ENCODE measurements around the gene PERM1. TPM values are rescaled to one million over a fixed set of nuclear protein-coding genes. Genes with fewer than 3 reads are reported as not detected.

Gene PERM1
- total RNA-seq, 1 experiment from 2014 or later: not detected

DNA sequence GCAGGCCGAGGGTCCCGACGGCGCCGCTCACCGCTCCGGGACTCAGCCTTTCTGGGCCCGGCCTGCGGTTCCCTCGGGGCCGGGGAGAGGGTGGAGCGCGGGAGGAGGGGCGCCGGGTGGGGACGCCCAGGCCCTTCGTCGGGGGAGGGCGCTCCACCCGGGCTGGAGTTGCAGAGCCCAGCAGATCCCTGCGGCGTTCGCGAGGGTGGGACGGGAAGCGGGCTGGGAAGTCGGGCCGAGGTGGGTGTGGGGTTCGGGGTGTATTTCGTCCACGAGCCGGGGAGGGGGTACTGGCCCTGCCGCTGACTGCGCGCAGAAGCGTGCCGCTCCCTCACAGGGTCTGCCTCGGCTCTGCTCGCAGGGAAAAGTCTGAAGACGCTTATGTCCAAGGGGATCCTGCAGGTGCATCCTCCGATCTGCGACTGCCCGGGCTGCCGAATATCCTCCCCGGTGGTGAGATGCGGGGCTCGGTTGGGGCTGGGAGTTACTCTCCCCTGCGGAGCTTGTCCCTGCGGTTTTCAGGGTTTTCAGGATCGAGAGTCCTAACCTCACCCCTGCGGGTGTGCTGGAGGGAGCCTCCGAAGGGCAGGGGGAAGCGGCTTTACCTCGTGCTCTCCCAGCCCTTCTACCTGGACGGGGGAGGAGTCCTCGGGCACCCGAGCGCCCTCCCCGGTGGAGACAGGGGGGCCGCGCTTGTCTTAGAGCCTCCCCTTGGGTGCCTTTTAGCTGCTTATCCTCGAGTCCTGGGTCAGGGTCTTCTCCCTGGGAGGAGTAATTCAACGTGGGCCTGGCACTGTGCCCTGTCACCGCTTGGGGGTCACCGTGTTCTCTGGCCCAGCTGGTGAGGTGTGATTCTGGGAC, 56.1 kb downstream of the PERM1 start:
- intact Hi-C loops (cut with micrococcal nuclease): no loop called here
- ChIA-PET CTCF (no interaction called here), POLR2A (interaction anchor here (0.7 kb wide), 1 partner anchor 133 kb away, joined by 3 read pairs; no protein-coding TSS in a partner anchor)
- Mint-ChIP-seq H3K27ac (ENCODE audit: low read depth, unreplicated experiment) (no peak overlapping the region), H3K4me3 (ENCODE audit: unreplicated experiment) (no peak overlapping the region), H3K4me1 (ENCODE audit: insufficient read depth, unreplicated experiment) (peaks cover 7% of the 10 kb centered on the region), H3K9me3 (ENCODE audit: unreplicated experiment) (no peaks in the 10 kb centered on the region), H3K27me3 (ENCODE audit: insufficient read depth, unreplicated experiment) (peaks cover 51% of the 10 kb centered on the region), H3K36me3 (ENCODE audit: insufficient read depth, unreplicated experiment) (no peaks in the 10 kb centered on the region)
- no TSS peak for BruUV-seq (replicated peaks)
- TF ChIP-seq, protein P1, sequence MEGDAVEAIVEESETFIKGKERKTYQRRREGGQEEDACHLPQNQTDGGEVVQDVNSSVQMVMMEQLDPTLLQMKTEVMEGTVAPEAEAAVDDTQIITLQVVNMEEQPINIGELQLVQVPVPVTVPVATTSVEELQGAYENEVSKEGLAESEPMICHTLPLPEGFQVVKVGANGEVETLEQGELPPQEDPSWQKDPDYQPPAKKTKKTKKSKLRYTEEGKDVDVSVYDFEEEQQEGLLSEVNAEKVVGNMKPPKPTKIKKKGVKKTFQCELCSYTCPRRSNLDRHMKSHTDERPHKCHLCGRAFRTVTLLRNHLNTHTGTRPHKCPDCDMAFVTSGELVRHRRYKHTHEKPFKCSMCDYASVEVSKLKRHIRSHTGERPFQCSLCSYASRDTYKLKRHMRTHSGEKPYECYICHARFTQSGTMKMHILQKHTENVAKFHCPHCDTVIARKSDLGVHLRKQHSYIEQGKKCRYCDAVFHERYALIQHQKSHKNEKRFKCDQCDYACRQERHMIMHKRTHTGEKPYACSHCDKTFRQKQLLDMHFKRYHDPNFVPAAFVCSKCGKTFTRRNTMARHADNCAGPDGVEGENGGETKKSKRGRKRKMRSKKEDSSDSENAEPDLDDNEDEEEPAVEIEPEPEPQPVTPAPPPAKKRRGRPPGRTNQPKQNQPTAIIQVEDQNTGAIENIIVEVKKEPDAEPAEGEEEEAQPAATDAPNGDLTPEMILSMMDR (IDR thresholded peaks at IDR 0.05; ENCODE audit: unreplicated experiment): no peak
- no peak for DNase-seq (ENCODE audit: unreplicated experiment)

Other genes with a start within 250 kb of the PERM1 start
- not detected in 2 replicates for gene SAMD11, start 58.2 kb downstream of the PERM1 start, total RNA-seq (2022)
- gene NOC2L, start 22.8 kb downstream of the PERM1 start, total RNA-seq (2022): 117 and 136 TPM in 2 replicates
- gene KLHL17, start 21.5 kb downstream of the PERM1 start, total RNA-seq (2022): 15.1 and 18.1 TPM in 2 replicates
- gene PLEKHN1, start 15.6 kb downstream of the PERM1 start, total RNA-seq (2022): 7.9 and 11.1 TPM in 2 replicates
- 42.1 and 42.6 TPM in 2 replicates for gene HES4, start 18.0 kb upstream of the PERM1 start, total RNA-seq (2022)
- 7.4 and 8.8 TPM in 2 replicates for gene ISG15, start 31.4 kb upstream of the PERM1 start, total RNA-seq (2022)
- gene AGRN, start 38.0 kb upstream of the PERM1 start, total RNA-seq (2022): 286 and 303 TPM in 2 replicates
- 0.30 and 0.37 TPM in 2 replicates for gene RNF223, start 92.2 kb upstream of the PERM1 start, total RNA-seq (2022)
- gene C1orf159, start 134.0 kb upstream of the PERM1 start, total RNA-seq (2022): 15.7 and 18.6 TPM in 2 replicates
- gene TTLL10, start 191.8 kb upstream of the PERM1 start, total RNA-seq (2022): not detected in 2 replicates
- not detected in 2 replicates for gene TNFRSF18, start 224.5 kb upstream of the PERM1 start, total RNA-seq (2022)
- gene TNFRSF4, start 232.1 kb upstream of the PERM1 start, total RNA-seq (2022): not detected in 2 replicates
- 122 and 127 TPM in 2 replicates for gene SDF4, start 249.9 kb upstream of the PERM1 start, total RNA-seq (2022)